ENCODE measurements around the gene TRAPPC2L.

DNA sequence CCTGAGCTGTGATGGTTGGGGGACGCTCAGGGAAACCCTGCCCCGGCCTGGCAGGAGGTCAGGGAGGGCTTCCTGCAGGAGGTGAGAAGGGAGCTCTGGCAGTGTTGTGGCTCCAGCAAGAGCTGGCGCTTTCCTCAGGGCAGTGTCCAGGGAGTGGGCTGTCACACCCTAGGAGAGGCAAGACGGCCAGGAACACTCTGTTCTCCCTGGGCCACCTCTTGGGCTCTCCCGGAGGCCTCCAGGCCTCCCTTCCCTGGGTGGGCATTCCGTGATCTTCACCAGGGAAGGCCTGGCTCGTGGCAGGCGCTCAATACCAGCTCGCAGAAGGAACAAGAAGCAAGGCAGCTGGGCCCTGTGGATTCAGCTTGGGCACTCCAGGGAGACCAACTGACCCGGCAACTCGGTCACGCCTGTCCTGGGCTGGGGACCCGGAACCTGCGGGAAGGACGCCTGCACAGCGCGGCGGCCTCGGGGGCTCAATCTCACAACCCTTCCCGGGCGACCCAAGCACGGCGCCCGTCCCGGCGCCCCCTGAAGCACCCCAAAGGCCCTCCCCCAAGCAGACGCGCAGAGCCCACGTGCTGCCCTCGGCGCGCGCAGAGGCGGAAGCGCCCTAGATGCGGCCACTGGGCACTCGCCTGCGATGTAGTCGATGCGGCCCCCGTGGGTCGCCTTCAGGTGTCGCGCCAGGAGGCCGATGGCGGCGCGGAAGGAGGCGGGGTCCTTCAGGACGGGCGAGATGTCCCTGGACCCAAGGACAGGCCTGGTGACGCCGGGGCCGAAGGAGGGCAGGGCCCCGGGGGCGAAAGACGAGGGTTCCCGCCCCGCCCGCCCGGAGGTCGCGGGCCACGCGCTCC, 45.8 kb upstream of the TRAPPC2L start:
- no peak for TF ChIP-seq JUNB (IDR thresholded peaks at IDR 0.05; ENCODE audit: unreplicated experiment)
- no peak for TF ChIP-seq CREB1 (CRISPR knock-in tag; IDR thresholded peaks at IDR 0.05; ENCODE audit: low read depth)
- TF ChIP-seq, protein P1, sequence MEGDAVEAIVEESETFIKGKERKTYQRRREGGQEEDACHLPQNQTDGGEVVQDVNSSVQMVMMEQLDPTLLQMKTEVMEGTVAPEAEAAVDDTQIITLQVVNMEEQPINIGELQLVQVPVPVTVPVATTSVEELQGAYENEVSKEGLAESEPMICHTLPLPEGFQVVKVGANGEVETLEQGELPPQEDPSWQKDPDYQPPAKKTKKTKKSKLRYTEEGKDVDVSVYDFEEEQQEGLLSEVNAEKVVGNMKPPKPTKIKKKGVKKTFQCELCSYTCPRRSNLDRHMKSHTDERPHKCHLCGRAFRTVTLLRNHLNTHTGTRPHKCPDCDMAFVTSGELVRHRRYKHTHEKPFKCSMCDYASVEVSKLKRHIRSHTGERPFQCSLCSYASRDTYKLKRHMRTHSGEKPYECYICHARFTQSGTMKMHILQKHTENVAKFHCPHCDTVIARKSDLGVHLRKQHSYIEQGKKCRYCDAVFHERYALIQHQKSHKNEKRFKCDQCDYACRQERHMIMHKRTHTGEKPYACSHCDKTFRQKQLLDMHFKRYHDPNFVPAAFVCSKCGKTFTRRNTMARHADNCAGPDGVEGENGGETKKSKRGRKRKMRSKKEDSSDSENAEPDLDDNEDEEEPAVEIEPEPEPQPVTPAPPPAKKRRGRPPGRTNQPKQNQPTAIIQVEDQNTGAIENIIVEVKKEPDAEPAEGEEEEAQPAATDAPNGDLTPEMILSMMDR (conservative IDR thresholded peaks at IDR 0.05; ENCODE audit: low read depth in 2 of 2), result no peak
- no peak for TF ChIP-seq EZH2phosphoT487 (IDR thresholded peaks at IDR 0.05; ENCODE audit: unreplicated experiment)
- TF ChIP-seq POLR2AphosphoS5 (IDR thresholded peaks at IDR 0.05; ENCODE audit: low read depth), result no peak
- no peak for TF ChIP-seq ZNF331 (CRISPR knock-in tag; IDR thresholded peaks at IDR 0.05; ENCODE audit: low read depth)
- no peak for TF ChIP-seq ZNF114 (CRISPR knock-in tag; IDR thresholded peaks at IDR 0.05)
